ENCODE measurements around the gene PDZRN4.
A peak's percentile ranks its signal among the peaks of the same experiment; 100 is the strongest.
"Not testable (repeated sequence)": the region's sequence is repeated elsewhere in the genome, so short reads cannot be mapped to it uniquely, and the experiment has no call there.

PDZRN4 gene

GRCh38 chr12:41277100-41277945 is 89.2 kb downstream of the PDZRN4 start:
- peak; percentile 80 for ATAC-seq
- TF ChIP-seq BACH2 (CRISPR knock-in tag; IDR thresholded peaks at IDR 0.05; ENCODE audit: borderline replicate concordance): no peak
- no peak for TF ChIP-seq ZNF70 (CRISPR knock-in tag; IDR thresholded peaks at IDR 0.05)
- TF ChIP-seq ZFP30 (CRISPR knock-in tag; IDR thresholded peaks at IDR 0.05): no peak
- no peak for TF ChIP-seq SNAI2 (CRISPR knock-in tag; IDR thresholded peaks at IDR 0.05)
- no peak for TF ChIP-seq ZC3H10 (CRISPR knock-in tag; IDR thresholded peaks at IDR 0.05)
- TF ChIP-seq ZNF565 (CRISPR knock-in tag; conservative IDR thresholded peaks at IDR 0.05; ENCODE audit: low read depth): no peak

DNA sequence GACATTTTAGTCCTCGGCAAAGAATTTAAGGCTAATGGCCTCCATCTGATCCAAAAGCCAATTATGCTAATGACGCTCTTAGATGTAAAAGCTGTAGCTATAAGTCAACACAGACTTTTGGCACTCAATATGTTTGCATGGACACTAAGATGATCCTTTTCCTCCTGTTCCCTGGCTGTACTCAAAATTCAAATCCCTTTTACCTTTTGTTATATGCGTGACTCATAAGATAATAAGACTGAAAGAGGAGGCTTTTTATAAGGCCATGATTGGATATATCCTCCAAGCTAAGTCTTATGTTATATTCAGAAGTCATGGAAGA is 89.8 kb downstream of the PDZRN4 start:
- no peak for ATAC-seq
- no peak for TF ChIP-seq BACH2 (CRISPR knock-in tag; IDR thresholded peaks at IDR 0.05; ENCODE audit: borderline replicate concordance)

- not testable (repeated sequence) for ATAC-seq
Observed at GRCh38 chr12:41280341-41281095, 92.4 kb downstream of the PDZRN4 start.

DNA sequence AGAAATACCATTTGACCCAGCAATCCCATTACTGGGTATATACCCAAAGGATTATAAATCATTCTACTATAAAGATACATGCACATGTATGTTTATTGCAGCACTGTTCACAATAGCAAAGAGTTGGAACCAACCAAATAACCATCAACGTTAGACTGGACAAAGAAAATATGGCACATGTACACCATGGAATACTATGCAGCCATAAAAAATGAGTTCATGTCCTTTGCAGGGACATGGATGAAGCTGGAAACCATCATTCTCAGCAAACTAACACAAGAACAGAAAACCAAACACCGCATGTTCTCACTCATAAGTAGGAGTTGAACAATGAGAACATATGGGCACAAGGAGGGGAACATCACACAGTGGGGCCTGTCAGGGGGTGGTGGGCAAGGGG is 97.3 kb downstream of the PDZRN4 start:
- ATAC-seq: not testable (repeated sequence)

DNA sequence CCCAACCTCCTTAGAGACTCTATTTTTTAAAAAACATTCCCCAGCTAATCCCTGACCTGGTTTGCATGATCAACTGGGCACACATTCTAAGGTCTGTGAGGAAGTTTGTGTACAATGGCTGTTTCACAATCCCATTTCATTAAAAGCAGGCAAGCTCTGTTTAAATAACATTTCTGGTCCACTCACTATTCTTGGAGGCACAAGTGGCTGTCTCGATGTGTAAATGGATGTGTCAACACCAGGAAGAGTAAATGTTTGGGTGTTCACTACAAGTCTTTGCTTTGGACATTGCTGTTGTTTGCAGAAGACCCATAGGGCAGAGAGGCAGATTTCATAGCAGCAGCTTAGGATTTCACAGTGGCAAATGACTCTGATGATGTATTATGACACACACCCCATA is 98.3 kb downstream of the PDZRN4 start:
- ATAC-seq: no peak
- TF ChIP-seq BACH2 (CRISPR knock-in tag; IDR thresholded peaks at IDR 0.05; ENCODE audit: borderline replicate concordance) (no peak), ARNTL (CRISPR knock-in tag; IDR thresholded peaks at IDR 0.05; ENCODE audit: borderline replicate concordance, low read depth) (no peak), ZFP3 (CRISPR knock-in tag; IDR thresholded peaks at IDR 0.05) (no peak), POU6F1 (CRISPR knock-in tag; IDR thresholded peaks at IDR 0.05; ENCODE audit: borderline replicate concordance, low read depth) (no peak), ZNF565 (CRISPR knock-in tag; conservative IDR thresholded peaks at IDR 0.05; ENCODE audit: low read depth) (no peak), TCF4 (CRISPR knock-in tag; IDR thresholded peaks at IDR 0.05; ENCODE audit: borderline replicate concordance) (no peak)
- TF ChIP-seq, protein P1, sequence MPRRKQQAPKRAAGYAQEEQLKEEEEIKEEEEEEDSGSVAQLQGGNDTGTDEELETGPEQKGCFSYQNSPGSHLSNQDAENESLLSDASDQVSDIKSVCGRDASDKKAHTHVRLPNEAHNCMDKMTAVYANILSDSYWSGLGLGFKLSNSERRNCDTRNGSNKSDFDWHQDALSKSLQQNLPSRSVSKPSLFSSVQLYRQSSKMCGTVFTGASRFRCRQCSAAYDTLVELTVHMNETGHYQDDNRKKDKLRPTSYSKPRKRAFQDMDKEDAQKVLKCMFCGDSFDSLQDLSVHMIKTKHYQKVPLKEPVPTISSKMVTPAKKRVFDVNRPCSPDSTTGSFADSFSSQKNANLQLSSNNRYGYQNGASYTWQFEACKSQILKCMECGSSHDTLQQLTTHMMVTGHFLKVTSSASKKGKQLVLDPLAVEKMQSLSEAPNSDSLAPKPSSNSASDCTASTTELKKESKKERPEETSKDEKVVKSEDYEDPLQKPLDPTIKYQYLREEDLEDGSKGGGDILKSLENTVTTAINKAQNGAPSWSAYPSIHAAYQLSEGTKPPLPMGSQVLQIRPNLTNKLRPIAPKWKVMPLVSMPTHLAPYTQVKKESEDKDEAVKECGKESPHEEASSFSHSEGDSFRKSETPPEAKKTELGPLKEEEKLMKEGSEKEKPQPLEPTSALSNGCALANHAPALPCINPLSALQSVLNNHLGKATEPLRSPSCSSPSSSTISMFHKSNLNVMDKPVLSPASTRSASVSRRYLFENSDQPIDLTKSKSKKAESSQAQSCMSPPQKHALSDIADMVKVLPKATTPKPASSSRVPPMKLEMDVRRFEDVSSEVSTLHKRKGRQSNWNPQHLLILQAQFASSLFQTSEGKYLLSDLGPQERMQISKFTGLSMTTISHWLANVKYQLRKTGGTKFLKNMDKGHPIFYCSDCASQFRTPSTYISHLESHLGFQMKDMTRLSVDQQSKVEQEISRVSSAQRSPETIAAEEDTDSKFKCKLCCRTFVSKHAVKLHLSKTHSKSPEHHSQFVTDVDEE (CRISPR knock-in tag; IDR thresholded peaks at IDR 0.05): no peak

DNA sequence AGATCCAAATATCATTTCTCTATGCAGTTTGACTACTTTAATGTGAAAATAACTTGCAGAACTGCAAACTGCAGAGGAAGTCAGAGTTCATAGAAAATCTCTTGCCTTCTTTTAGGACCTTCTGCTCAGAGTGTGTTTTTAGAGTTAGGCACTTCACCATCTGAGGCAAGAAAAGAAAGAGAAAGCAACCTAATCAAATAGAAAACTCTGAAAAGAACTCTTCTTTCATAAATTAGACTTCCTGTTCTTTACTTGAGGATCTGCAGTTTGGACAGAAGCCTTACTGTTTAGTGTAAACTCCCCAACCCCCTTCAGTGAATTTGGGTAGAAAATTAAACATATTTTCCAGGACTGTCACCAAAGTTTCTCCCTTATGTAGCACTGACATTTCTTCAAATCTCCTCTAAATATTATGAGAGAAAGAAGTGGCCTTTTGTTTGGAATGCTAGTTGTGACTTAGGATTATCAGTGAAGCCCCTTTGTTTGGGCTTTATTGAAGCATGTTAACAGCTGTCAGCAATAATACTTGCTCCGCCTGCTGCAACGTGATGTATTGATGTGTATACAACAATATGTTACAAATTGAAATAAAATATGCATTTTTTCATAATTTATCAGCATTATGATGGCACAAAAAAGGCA is 99.5 kb downstream of the PDZRN4 start:
- no peak for ATAC-seq
- TF ChIP-seq PPARA (CRISPR knock-in tag; IDR thresholded peaks at IDR 0.05; ENCODE audit: borderline replicate concordance) (no peak), TOX (CRISPR knock-in tag; IDR thresholded peaks at IDR 0.05; ENCODE audit: borderline replicate concordance) (no peak), BACH2 (CRISPR knock-in tag; IDR thresholded peaks at IDR 0.05; ENCODE audit: borderline replicate concordance) (no peak), ZFP3 (CRISPR knock-in tag; IDR thresholded peaks at IDR 0.05) (no peak), CREB5 (CRISPR knock-in tag; IDR thresholded peaks at IDR 0.05; ENCODE audit: low read depth) (no peak)
